Measurements from ENCODE around the gene CHD5.

DNA sequence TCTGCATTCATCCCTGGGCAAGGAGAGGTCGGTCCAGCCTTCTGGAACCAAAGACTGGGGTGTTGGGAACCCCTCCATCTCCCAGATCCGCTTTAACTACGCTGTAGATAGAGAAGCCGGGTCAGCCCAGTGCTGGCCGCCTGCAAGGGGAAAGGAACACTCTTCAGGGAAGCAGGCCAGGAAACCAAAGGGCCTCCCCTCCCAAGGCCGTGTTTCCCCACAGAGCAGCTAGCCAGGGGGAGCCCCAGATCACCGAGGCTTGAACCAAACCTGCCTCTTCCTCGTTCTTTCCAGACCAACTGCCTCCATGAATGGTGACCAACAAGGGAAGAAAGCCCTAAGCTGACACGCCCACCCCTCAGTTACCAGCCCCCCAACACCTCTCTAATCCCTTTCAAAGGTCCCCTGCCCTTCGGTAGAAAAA is 1.2 kb upstream of the CHD5 start:
- TF ChIP-seq, protein P1, sequence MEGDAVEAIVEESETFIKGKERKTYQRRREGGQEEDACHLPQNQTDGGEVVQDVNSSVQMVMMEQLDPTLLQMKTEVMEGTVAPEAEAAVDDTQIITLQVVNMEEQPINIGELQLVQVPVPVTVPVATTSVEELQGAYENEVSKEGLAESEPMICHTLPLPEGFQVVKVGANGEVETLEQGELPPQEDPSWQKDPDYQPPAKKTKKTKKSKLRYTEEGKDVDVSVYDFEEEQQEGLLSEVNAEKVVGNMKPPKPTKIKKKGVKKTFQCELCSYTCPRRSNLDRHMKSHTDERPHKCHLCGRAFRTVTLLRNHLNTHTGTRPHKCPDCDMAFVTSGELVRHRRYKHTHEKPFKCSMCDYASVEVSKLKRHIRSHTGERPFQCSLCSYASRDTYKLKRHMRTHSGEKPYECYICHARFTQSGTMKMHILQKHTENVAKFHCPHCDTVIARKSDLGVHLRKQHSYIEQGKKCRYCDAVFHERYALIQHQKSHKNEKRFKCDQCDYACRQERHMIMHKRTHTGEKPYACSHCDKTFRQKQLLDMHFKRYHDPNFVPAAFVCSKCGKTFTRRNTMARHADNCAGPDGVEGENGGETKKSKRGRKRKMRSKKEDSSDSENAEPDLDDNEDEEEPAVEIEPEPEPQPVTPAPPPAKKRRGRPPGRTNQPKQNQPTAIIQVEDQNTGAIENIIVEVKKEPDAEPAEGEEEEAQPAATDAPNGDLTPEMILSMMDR (IDR thresholded peaks at IDR 0.05; ENCODE audit: low read depth, low read length) = no peak
- TF ChIP-seq POLR2A (IDR thresholded peaks at IDR 0.05; ENCODE audit: extremely low read depth, insufficient read length) = no peak
- TF ChIP-seq, protein P2, sequence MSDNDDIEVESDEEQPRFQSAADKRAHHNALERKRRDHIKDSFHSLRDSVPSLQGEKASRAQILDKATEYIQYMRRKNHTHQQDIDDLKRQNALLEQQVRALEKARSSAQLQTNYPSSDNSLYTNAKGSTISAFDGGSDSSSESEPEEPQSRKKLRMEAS (IDR thresholded peaks at IDR 0.05; ENCODE audit: low read depth, low read length) = no peak
- TF ChIP-seq MYC (IDR thresholded peaks at IDR 0.05; ENCODE audit: low read depth, low read length) = no peak
